Measurements from ENCODE around the gene HSPB9.

HSPB9 gene

GRCh38 chr17:42117397-42118125 is 5.0 kb upstream of the HSPB9 start:
- Histone ChIP-seq H2BK15ac (replicated peaks; ENCODE audit: low read depth) (no peak overlapping the region), H3K4me2 (ENCODE audit: low read length) (no peak overlapping the region), H3K27me3 (ENCODE audit: insufficient read depth, low read length, poor library complexity) (no peaks in the 10 kb centered on the region), H3K18ac (ENCODE audit: low read length) (no peak overlapping the region), H3K56ac (ENCODE audit: low read length) (no peak overlapping the region), H3K27ac (ENCODE audit: low read depth, low read length) (no peak overlapping the region), H3K4me1 (ENCODE audit: control insufficient read depth, low read depth, low read length) (peaks cover 2% of the 10 kb centered on the region), H3K9ac (ENCODE audit: low read length) (no peak overlapping the region), H3K4me3 (ENCODE audit: low read length) (no peak overlapping the region), H2AK5ac (ENCODE audit: low read length) (no peak overlapping the region), H4K5ac (ENCODE audit: low read length) (no peak overlapping the region), H3K79me1 (ENCODE audit: low read length) (no peaks in the 10 kb centered on the region), H3K4ac (ENCODE audit: low read depth, low read length) (no peak overlapping the region), H2BK120ac (ENCODE audit: low read depth, low read length) (no peak overlapping the region), H3K23ac (ENCODE audit: low read length) (no peak overlapping the region), H3K79me2 (ENCODE audit: control insufficient read depth, insufficient read depth, low read length) (no peaks in the 10 kb centered on the region), H3K36me3 (ENCODE audit: control insufficient read depth, insufficient read depth, low read length) (peaks cover 4% of the 10 kb centered on the region), H4K8ac (ENCODE audit: low read depth, low read length) (no peak overlapping the region), H2BK5ac (ENCODE audit: low read length) (no peak overlapping the region)
- no CpG with 5 or more reads among the region's 30 CpGs for WGBS (ENCODE audit: extremely low coverage, insufficient coverage, low lambda C conversion rate)
- DNase-seq: no peak

GRCh38 chr17:42118126-42118510 is 4.5 kb upstream of the HSPB9 start:
- no CpG with 5 or more reads among the region's 4 CpGs for whole genome bisulfite sequencing (ENCODE audit: extremely low coverage, insufficient coverage, low lambda C conversion rate)
- no peak overlapping the region for H3K18ac ChIP-seq (ENCODE audit: low read length)
- H3K4me3 ChIP-seq (ENCODE audit: low read length): no peak overlapping the region
- H4K8ac ChIP-seq (ENCODE audit: low read depth, low read length): no peak overlapping the region
- H3K23ac ChIP-seq (ENCODE audit: low read length): no peak overlapping the region
- no peak overlapping the region for H3K4me2 ChIP-seq (ENCODE audit: low read length)
- H2AK5ac ChIP-seq (ENCODE audit: low read length): no peak overlapping the region
- H3K9ac ChIP-seq (ENCODE audit: low read length): no peak overlapping the region
- H2BK5ac ChIP-seq (ENCODE audit: low read length): no peak overlapping the region
- H3K4ac ChIP-seq (ENCODE audit: low read depth, low read length): no peak overlapping the region
- no peak overlapping the region for H3K27ac ChIP-seq (ENCODE audit: low read depth, low read length)
- no peak overlapping the region for H3K56ac ChIP-seq (ENCODE audit: low read length)
- H3K36me3 ChIP-seq (ENCODE audit: control insufficient read depth, insufficient read depth, low read length): peaks cover 4% of the 10 kb centered on the region
- H3K79me2 ChIP-seq (ENCODE audit: control insufficient read depth, insufficient read depth, low read length): no peaks in the 10 kb centered on the region
- H2BK15ac ChIP-seq (replicated peaks; ENCODE audit: low read depth): no peak overlapping the region
- peaks cover 2% of the 10 kb centered on the region for H3K4me1 ChIP-seq (ENCODE audit: control insufficient read depth, low read depth, low read length)
- no peaks in the 10 kb centered on the region for H3K79me1 ChIP-seq (ENCODE audit: low read length)
- no peaks in the 10 kb centered on the region for H3K27me3 ChIP-seq (ENCODE audit: insufficient read depth, low read length, poor library complexity)
- H2BK120ac ChIP-seq (ENCODE audit: low read depth, low read length): no peak overlapping the region
- H4K5ac ChIP-seq (ENCODE audit: low read length): no peak overlapping the region
- no peak for DNase-seq

DNA sequence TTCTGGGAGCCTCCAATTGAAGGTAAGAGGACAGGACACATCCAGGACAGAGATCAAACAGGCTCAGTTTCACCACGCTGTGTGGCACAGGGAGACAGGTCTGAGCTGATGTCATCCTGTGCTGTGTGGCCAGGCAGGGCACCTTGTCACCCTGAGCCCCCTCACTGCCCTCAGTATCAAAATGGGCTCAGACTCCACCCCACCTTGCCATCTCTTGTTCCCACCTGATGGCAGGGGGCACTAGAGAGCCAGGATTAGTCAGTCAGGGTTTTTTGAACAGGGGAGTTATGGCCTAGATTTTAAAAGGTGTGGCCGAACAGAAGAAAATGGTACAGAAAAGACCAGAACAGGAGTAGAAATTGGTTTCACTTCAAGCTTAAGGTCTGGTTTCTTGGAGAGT is 4.1 kb upstream of the HSPB9 start:
- WGBS (ENCODE audit: extremely low coverage, insufficient coverage, low lambda C conversion rate): no CpG with 5 or more reads among the region's 2 CpGs
- no peak overlapping the region for H3K4ac ChIP-seq (ENCODE audit: low read depth, low read length)
- no peak overlapping the region for H3K56ac ChIP-seq (ENCODE audit: low read length)
- no peak overlapping the region for H3K18ac ChIP-seq (ENCODE audit: low read length)
- no peak overlapping the region for H3K27ac ChIP-seq (ENCODE audit: low read depth, low read length)
- H3K23ac ChIP-seq (ENCODE audit: low read length): no peak overlapping the region
- H3K79me2 ChIP-seq (ENCODE audit: control insufficient read depth, insufficient read depth, low read length): no peaks in the 10 kb centered on the region
- H3K27me3 ChIP-seq (ENCODE audit: insufficient read depth, low read length, poor library complexity): no peaks in the 10 kb centered on the region
- no peak overlapping the region for H2BK120ac ChIP-seq (ENCODE audit: low read depth, low read length)
- H3K4me2 ChIP-seq (ENCODE audit: low read length): no peak overlapping the region
- peaks cover 4% of the 10 kb centered on the region for H3K36me3 ChIP-seq (ENCODE audit: control insufficient read depth, insufficient read depth, low read length)
- no peak overlapping the region for H4K8ac ChIP-seq (ENCODE audit: low read depth, low read length)
- H3K79me1 ChIP-seq (ENCODE audit: low read length): no peaks in the 10 kb centered on the region
- no peak overlapping the region for H3K4me3 ChIP-seq (ENCODE audit: low read length)
- no peak overlapping the region for H2AK5ac ChIP-seq (ENCODE audit: low read length)
- H3K4me1 ChIP-seq (ENCODE audit: control insufficient read depth, low read depth, low read length): peaks cover 2% of the 10 kb centered on the region
- no peak overlapping the region for H4K5ac ChIP-seq (ENCODE audit: low read length)
- no peak overlapping the region for H3K9ac ChIP-seq (ENCODE audit: low read length)
- DNase-seq: peak; percentile 57
- H2BK15ac ChIP-seq (replicated peaks; ENCODE audit: low read depth): no peak overlapping the region
- H2BK5ac ChIP-seq (ENCODE audit: low read length): no peak overlapping the region

DNA sequence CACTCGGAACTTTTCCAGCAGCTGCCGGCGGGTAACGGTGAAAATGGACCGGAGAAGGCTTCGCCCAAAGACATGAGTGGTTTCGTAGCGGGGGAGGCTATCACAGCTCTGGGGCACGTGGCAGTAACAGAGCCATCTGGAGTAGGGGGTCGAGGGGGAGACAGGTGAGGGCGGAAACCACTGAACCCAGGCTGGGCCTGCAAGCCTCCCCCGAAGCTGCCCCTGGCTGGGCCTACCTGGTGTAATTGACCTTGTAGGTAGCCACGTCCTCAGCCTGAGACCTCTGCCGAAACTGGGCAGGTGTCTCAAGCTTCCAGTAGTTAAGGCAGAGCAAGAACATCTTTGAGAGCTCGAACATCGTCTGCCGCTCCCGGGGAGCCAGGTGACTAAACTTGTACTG is 3.3 kb upstream of the HSPB9 start:
- Histone ChIP-seq H3K4me3 (ENCODE audit: low read length) (no peak overlapping the region), H3K27ac (ENCODE audit: low read depth, low read length) (no peak overlapping the region), H4K5ac (ENCODE audit: low read length) (no peak overlapping the region), H3K27me3 (ENCODE audit: insufficient read depth, low read length, poor library complexity) (no peaks in the 10 kb centered on the region), H3K56ac (ENCODE audit: low read length) (no peak overlapping the region), H3K79me2 (ENCODE audit: control insufficient read depth, insufficient read depth, low read length) (no peaks in the 10 kb centered on the region), H2BK5ac (ENCODE audit: low read length) (no peak overlapping the region), H3K9ac (ENCODE audit: low read length) (no peak overlapping the region), H3K4ac (ENCODE audit: low read depth, low read length) (no peak overlapping the region), H4K8ac (ENCODE audit: low read depth, low read length) (no peak overlapping the region), H2BK120ac (ENCODE audit: low read depth, low read length) (no peak overlapping the region), H3K4me2 (ENCODE audit: low read length) (no peak overlapping the region), H2BK15ac (replicated peaks; ENCODE audit: low read depth) (no peak overlapping the region), H3K4me1 (ENCODE audit: control insufficient read depth, low read depth, low read length) (peaks cover 2% of the 10 kb centered on the region), H2AK5ac (ENCODE audit: low read length) (no peak overlapping the region), H3K23ac (ENCODE audit: low read length) (no peak overlapping the region), H3K79me1 (ENCODE audit: low read length) (no peaks in the 10 kb centered on the region), H3K18ac (ENCODE audit: low read length) (no peak overlapping the region), H3K36me3 (ENCODE audit: control insufficient read depth, insufficient read depth, low read length) (peaks cover 4% of the 10 kb centered on the region)
- WGBS (ENCODE audit: extremely low coverage, insufficient coverage, low lambda C conversion rate): no CpG with 5 or more reads among the region's 18 CpGs
- DNase-seq: no peak

DNA sequence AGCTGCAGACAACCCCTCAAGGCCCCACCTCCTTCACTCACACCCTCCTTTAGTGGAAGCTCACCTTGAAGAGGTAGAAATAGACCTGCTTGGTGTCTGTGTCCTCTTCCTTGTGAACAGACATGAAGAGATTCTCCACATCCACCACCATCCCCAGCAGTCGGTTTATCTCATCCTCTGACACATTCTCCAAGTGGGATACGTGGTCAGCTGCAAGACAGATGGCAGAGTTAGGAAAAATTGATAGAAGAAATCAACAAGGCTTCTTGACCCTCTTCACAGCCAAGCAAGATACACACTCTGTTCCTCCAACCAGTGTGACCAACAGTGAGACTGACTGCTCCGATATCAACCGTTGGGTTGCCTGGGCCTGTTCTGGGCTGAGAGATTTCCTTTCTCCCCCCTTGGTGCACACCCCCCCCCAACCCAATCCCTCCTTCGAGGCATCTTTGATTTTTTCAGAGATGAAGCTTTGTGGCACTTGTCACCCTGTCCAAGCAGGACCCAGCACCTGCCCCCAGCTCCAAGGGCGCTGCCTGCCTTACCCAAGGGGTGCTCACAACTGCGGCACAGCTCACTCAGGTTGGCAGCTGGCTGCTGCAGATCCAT is 2.3 kb upstream of the HSPB9 start:
- no peak overlapping the region for H4K8ac ChIP-seq (ENCODE audit: low read depth, low read length)
- H2BK120ac ChIP-seq (ENCODE audit: low read depth, low read length): no peak overlapping the region
- no peak overlapping the region for H3K4ac ChIP-seq (ENCODE audit: low read depth, low read length)
- peak overlapping the region; percentile 30 for H3K9ac ChIP-seq (ENCODE audit: low read length)
- H2AK5ac ChIP-seq (ENCODE audit: low read length): no peak overlapping the region
- H3K4me2 ChIP-seq (ENCODE audit: low read length): peak overlapping the region; percentile 4
- H3K27ac ChIP-seq (ENCODE audit: low read depth, low read length): no peak overlapping the region
- H2BK5ac ChIP-seq (ENCODE audit: low read length): no peak overlapping the region
- peaks cover 2% of the 10 kb centered on the region for H3K4me1 ChIP-seq (ENCODE audit: control insufficient read depth, low read depth, low read length)
- no peak overlapping the region for H2BK15ac ChIP-seq (replicated peaks; ENCODE audit: low read depth)
- WGBS (ENCODE audit: extremely low coverage, insufficient coverage, low lambda C conversion rate): no CpG with 5 or more reads among the region's 7 CpGs
- no peaks in the 10 kb centered on the region for H3K79me2 ChIP-seq (ENCODE audit: control insufficient read depth, insufficient read depth, low read length)
- no peaks in the 10 kb centered on the region for H3K79me1 ChIP-seq (ENCODE audit: low read length)
- H3K23ac ChIP-seq (ENCODE audit: low read length): no peak overlapping the region
- peaks cover 5% of the 10 kb centered on the region for H3K36me3 ChIP-seq (ENCODE audit: control insufficient read depth, insufficient read depth, low read length)
- DNase-seq: no peak
- H3K27me3 ChIP-seq (ENCODE audit: insufficient read depth, low read length, poor library complexity): no peaks in the 10 kb centered on the region
- no peak overlapping the region for H4K5ac ChIP-seq (ENCODE audit: low read length)
- H3K4me3 ChIP-seq (ENCODE audit: low read length): no peak overlapping the region
- H3K18ac ChIP-seq (ENCODE audit: low read length): no peak overlapping the region
- H3K56ac ChIP-seq (ENCODE audit: low read length): peak overlapping the region; percentile 29
